ENCODE measurements around the gene CACNA1S. TPM values are rescaled to one million over a fixed set of nuclear protein-coding genes. Genes with fewer than 3 reads are reported as not detected.

CACNA1S gene
- total and polyA plus RNA-seq, 2 of the 13 experiments (the other 11 are each of a cell fraction or from before 2014, with no cell fraction given), result not detected

- peak overlapping the region; percentile 77 to 95 (median 85) for H3K4me3 ChIP-seq (replicated peaks in 1 of 3; ENCODE audit: insufficient read depth in 1 of 3, low read depth in 2 of 3, low read length in 3 of 3)
- ATAC-seq, result peak; percentile 90
- peak overlapping the region; percentile 67 for H3K9ac ChIP-seq (ENCODE audit: insufficient read depth, low read depth, low read length)
- no peaks in the 10 kb centered on the region; a peak in 1 of 5 replicates for H3K27me3 ChIP-seq (ENCODE audit: control insufficient read depth in 1 of 2, insufficient read depth in 2 of 2, low read length in 2 of 2)
- peak overlapping the region; percentile 42 for H3K27ac ChIP-seq (ENCODE audit: extremely low read length, insufficient read depth, low read length)
- H4K20me1 ChIP-seq (ENCODE audit: insufficient read depth, low read length), result no peaks in the 10 kb centered on the region
- ChIA-PET POLR2A (interaction anchor here (0.9 to 3.9 kb wide), 6 partner anchors 9 to 247 kb away, joined by 3 to 30 read pairs (median 5); no protein-coding TSS in a partner anchor), CTCF (ENCODE audit: low intra/inter-chr PET ratio, low total read pairs) (no interaction called here)
- peak overlapping the region; percentile 94 for H3K4me2 ChIP-seq (ENCODE audit: low read depth, low read length)
- in situ Hi-C loops (cut with HindIII; ENCODE audit: extremely low pct_ligation_motif_present, low pct_unique_long_range_greater_than_20kb) (no loop called here), intact Hi-C loops (cut with micrococcal nuclease; ENCODE audit: unreplicated experiment) (loop anchor here (1.0 kb wide), 2 partner anchors 17 to 32 kb away; no protein-coding TSS in a partner anchor)
- no TSS peak for BruUV-seq (replicated peaks)
- H3K36me3 ChIP-seq (replicated peaks in 1 of 2; ENCODE audit: control insufficient read depth in 1 of 2, insufficient read depth in 2 of 2, low read length in 2 of 2), result peaks cover 5 to 29% of the 10 kb centered on the region in 2 experiments; a peak in 4 of 5 replicates
- no peak for FAIRE-seq
- H3K79me2 ChIP-seq (ENCODE audit: insufficient read depth, low read length), result peaks cover 10% of the 10 kb centered on the region
- no peak for DNase-seq (ENCODE audit: low spot score)
- peaks cover 19% of the 10 kb centered on the region for H3K4me1 ChIP-seq (ENCODE audit: insufficient read depth, low read length)
- H3K9me3 ChIP-seq (ENCODE audit: low read length), result no peaks in the 10 kb centered on the region
- H2AFZ ChIP-seq (ENCODE audit: low read length), result no peak overlapping the region
- 57% methylated on average over 1 of the region's 37 CpGs for WGBS (ENCODE audit: low lambda C conversion rate)
- TF ChIP-seq PRPF4 (IDR thresholded peaks at IDR 0.05; ENCODE audit: low read depth, low read length, poor library complexity, severe bottlenecking) (no peak), ZNF557 (CRISPR knock-in tag; IDR thresholded peaks at IDR 0.05) (no peak), NR0B2 (CRISPR knock-in tag; IDR thresholded peaks at IDR 0.05) (no peak), ZNF296 (CRISPR knock-in tag; conservative IDR thresholded peaks at IDR 0.05) (peak; percentile 68; the same call in 1 of the 2 replicates), TAF1 (CRISPR knock-in tag; IDR thresholded peaks at IDR 0.05) (peak; percentile 5; the same call in 1 of the 2 replicates), ZNF362 (CRISPR knock-in tag; IDR thresholded peaks at IDR 0.05; ENCODE audit: borderline replicate concordance) (no peak), BCLAF1 (IDR thresholded peaks at IDR 0.05) (no peak), TFDP2 (CRISPR knock-in tag; IDR thresholded peaks at IDR 0.05) (0 out of 2 replicates have a peak, but pooled peaks have one; percentile 1), DZIP1 (CRISPR knock-in tag; IDR thresholded peaks at IDR 0.05) (no peak)
Measured at GRCh38 chr1:201153474-201154388, 41.5 kb upstream of the CACNA1S start.
